A673 (cell line): ENCODE measurements around the gene CASZ1. TPM values are rescaled to one million over a fixed set of nuclear protein-coding genes. Genes with fewer than 3 reads are reported as not detected.

ENCODE experiments used
- BruUV-seq: library from RNA; stranded (reverse); fragments of 400-500 nt; replicated peaks from 2 replicates; lab custom pipeline; 2021; lab: Mats Ljungman, UMichigan
- CTCF ChIA-PET: fragments of 300-600 bp; sonication (Branson Sonifier 250); formaldehyde crosslinking; loops from one replicate; lab custom pipeline; 2022; ENCODE audit warnings: antibody characterized with exemption; lab: Charles Lee
- POLR2A ChIA-PET: fragments of 300-600 bp; sonication (Branson Sonifier 250); formaldehyde crosslinking; loops from one replicate; lab custom pipeline; 2022; ENCODE audit warnings: antibody characterized with exemption; ENCODE audit not compliant: low non-redundant PET; lab: Charles Lee
- DNase-seq: peaks from one replicate; pipeline ENCODE4 v3.0.0-alpha.2; 2015; ENCODE audit warnings: low spot score
- H3K27ac ChIP-seq: fragments of 200-600 bp; sonication (generic); 2 replicates; pipeline ENCODE4 v1.5.1; 2016; ENCODE audit warnings: mixed run types, low read depth, mild to moderate bottlenecking, mixed read lengths, antibody characterized with exemption, low read length; ENCODE audit not compliant: poor library complexity, severe bottlenecking
- H3K27me3 ChIP-seq: fragments of 200-600 bp; sonication (generic); replicated peaks from 2 replicates; pipeline ENCODE4 v1.6.1; 2017; ENCODE audit warnings: mixed run types, low read depth, mild to moderate bottlenecking, mixed read lengths, antibody characterized with exemption, low read length; ENCODE audit not compliant: insufficient read depth, poor library complexity
- H3K36me3 ChIP-seq: fragments of 200-600 bp; sonication (generic); 2 replicates; pipeline ENCODE4 v1.6.1; 2016; ENCODE audit warnings: mixed run types, mild to moderate bottlenecking, mixed read lengths, antibody characterized with exemption, low read length; ENCODE audit not compliant: insufficient read depth, poor library complexity, severe bottlenecking
- H3K4me1 ChIP-seq: fragments of 200-600 bp; sonication (generic); 2 replicates; pipeline ENCODE4 v1.6.1; 2017; ENCODE audit warnings: mixed run types, mild to moderate bottlenecking, mixed read lengths, antibody characterized with exemption, low read length; ENCODE audit not compliant: insufficient read depth, poor library complexity, severe bottlenecking
- H3K4me3 ChIP-seq: fragments of 200-600 bp; sonication (generic); 2 replicates; pipeline ENCODE4 v1.5.1; 2016; ENCODE audit warnings: low read depth, mixed run types, mild to moderate bottlenecking, mixed read lengths, low read length; ENCODE audit not compliant: poor library complexity, severe bottlenecking
- H3K9me3 ChIP-seq: fragments of 200-600 bp; sonication (generic); 2 replicates; pipeline ENCODE4 v1.6.1; 2016; ENCODE audit warnings: mixed run types, low read depth, mild to moderate bottlenecking, mixed read lengths, antibody characterized with exemption, low read length; ENCODE audit not compliant: poor library complexity, severe bottlenecking
- EZH2 ChIP-seq: fragments of 200-600 bp; sonication (generic); IDR thresholded peaks from 2 replicates; pipeline ENCODE4 v1.6.1; 2017; ENCODE audit warnings: borderline replicate concordance, low read depth, mild to moderate bottlenecking, mixed read lengths, antibody characterized with exemption, low read length; ENCODE audit not compliant: poor library complexity, severe bottlenecking
- intact Hi-C: fragments of 100-400 bp; cut with micrococcal nuclease; formaldehyde crosslinking; loops from one replicate; pipeline ENCODE4 v1.10.0; 2022; ENCODE audit not compliant: unreplicated experiment
- total RNA-seq: library from RNA; stranded (reverse); gene quantifications from 2 replicates; pipeline ENCODE4 v1.2.3, GENCODE V29; 2021
- TF ChIP-seq, protein P1 (sequence below): fragments of 300-800, 200-600 bp; sonication (generic); conservative IDR thresholded peaks from 2 replicates; pipeline ENCODE4 v1.5.1; 2017; ENCODE audit warnings: low read depth, mild to moderate bottlenecking, antibody characterized with exemption, low read length, moderate library complexity, mixed read lengths

Gene CASZ1
- total RNA-seq, 1 experiment from 2014 or later: 1.9 TPM

DNA sequence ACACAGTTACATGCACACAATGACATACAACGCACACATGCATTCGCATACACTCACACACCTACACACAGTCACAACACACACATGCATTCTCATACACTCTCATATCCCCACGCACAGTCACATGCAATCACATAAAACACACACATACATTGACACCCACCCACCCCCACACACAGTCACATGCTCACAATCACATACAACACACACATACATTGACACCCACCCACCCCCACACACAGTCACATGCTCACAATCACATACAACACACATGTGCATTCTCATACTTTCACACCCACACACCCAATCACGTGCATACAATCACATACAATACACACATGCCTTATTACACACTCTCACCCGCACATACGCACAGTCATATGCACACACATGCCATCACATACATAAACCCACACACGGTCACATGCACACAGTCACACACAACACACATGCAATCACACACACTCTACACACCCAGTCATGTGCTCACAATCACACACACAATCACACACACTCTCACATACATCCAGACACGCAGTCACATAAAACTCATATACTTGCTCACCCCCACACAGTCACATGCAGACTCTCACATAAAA, 134.3 kb downstream of the CASZ1 start:
- ChIA-PET POLR2A (no interaction called here), CTCF (no interaction called here)
- Histone ChIP-seq H3K27ac (no peak overlapping the region), H3K4me3 (no peak overlapping the region), H3K9me3 (no peaks in the 10 kb centered on the region), H3K27me3 (no peaks in the 10 kb centered on the region), H3K36me3 (no peaks in the 10 kb centered on the region), H3K4me1 (peaks cover 5% of the 10 kb centered on the region)
- intact Hi-C loops: no loop called here
- no TSS peak for BruUV-seq
- no peak for DNase-seq
- TF ChIP-seq, protein P1, sequence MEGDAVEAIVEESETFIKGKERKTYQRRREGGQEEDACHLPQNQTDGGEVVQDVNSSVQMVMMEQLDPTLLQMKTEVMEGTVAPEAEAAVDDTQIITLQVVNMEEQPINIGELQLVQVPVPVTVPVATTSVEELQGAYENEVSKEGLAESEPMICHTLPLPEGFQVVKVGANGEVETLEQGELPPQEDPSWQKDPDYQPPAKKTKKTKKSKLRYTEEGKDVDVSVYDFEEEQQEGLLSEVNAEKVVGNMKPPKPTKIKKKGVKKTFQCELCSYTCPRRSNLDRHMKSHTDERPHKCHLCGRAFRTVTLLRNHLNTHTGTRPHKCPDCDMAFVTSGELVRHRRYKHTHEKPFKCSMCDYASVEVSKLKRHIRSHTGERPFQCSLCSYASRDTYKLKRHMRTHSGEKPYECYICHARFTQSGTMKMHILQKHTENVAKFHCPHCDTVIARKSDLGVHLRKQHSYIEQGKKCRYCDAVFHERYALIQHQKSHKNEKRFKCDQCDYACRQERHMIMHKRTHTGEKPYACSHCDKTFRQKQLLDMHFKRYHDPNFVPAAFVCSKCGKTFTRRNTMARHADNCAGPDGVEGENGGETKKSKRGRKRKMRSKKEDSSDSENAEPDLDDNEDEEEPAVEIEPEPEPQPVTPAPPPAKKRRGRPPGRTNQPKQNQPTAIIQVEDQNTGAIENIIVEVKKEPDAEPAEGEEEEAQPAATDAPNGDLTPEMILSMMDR: no peak
- no peak for TF ChIP-seq EZH2

DNA sequence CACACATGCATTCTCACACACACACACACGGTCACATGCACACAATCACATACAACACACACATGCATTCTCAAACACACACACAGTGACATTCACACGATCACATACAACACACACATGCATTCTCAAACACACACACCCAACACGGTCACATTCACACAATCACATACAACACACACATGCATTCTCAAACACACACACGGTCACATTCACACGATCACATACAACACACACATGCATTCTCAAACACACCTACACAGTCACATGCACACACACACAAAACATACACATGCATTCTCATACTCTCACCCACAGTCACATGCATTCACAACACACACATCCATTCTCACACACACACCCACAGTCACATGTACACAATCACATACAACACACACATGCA, 135.0 kb downstream of the CASZ1 start:
- Histone ChIP-seq H3K4me1 (peaks cover 5% of the 10 kb centered on the region), H3K27me3 (no peaks in the 10 kb centered on the region), H3K4me3 (no peak overlapping the region), H3K27ac (no peak overlapping the region), H3K36me3 (no peaks in the 10 kb centered on the region), H3K9me3 (no peaks in the 10 kb centered on the region)
- CTCF ChIA-PET: no interaction called here
- BruUV-seq: no TSS peak
- DNase-seq: no peak
- TF ChIP-seq, protein P1: no peak
- no peak for TF ChIP-seq EZH2
- intact Hi-C loops: no loop called here
- POLR2A ChIA-PET: no interaction called here

DNA sequence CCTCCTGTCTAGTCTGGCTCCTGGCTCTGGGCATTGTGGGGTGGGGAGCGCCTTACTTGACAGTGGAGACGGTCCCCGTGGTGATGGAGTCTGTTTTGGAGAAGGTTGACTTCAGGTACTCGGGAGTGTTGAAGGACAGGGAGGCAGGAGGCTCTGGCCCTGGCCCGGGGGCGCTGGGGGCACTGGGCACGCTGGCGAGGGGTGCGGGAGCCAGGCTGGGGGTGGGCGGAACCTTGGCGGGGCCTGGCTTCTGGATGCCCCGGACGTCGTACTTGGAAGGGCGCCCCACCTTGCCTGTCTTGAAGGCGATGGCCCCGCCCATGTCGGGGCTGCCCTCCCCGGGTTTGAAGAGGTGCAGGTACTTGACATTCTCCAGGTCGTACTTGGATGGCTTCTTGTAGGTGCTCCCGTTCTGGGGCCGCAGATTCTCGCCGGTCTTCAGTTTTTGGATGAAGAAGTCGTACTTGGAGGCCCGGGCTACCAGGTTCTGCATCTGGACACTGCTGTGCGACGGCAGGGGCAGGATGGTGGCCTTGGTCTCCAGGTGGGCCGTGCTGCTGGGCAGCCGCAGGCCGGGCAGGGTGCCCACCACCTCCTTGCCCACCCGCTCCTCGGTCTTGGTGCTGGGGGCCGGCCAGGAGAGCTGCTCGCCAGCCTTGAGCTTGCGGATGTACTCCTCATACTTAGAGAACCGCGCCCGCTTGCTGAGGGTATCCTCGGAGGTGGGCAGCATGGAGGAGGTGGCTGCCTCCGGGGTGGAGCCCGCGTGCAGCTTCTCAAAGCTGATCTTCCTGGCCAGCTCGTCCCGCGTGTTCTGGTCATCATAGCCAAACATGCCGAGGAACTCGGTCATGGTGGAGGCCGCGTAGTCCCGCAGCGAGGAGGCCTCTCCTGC, 136.6 kb downstream of the CASZ1 start:
- TF ChIP-seq, protein P1: no peak
- no peak for TF ChIP-seq EZH2
- intact Hi-C loops: no loop called here
- no peaks in the 10 kb centered on the region for H3K9me3 ChIP-seq
- ChIA-PET POLR2A (no interaction called here), CTCF (no interaction called here)
- H3K4me1 ChIP-seq: peaks cover 5% of the 10 kb centered on the region
- no peaks in the 10 kb centered on the region for H3K36me3 ChIP-seq
- no peak overlapping the region for H3K27ac ChIP-seq
- DNase-seq: no peak
- H3K27me3 ChIP-seq: no peaks in the 10 kb centered on the region
- H3K4me3 ChIP-seq: no peak overlapping the region
- no TSS peak for BruUV-seq
